MM.1S (cell line): ENCODE measurements around the gene PPP4R1.

Experiments used
- DNase-seq: peaks from one replicate; pipeline ENCODE4 v3.0.0-alpha.2; 2015
- H2AFZ ChIP-seq: fragments of 300-600 bp; sonication (generic); 2 replicates; pipeline ENCODE4 v1.6.0; 2016; ENCODE audit warnings: antibody characterized with exemption, low read length
- H3F3A ChIP-seq: fragments of 300-600 bp; sonication (generic); 2 replicates; pipeline ENCODE4 v1.6.1; 2016; ENCODE audit warnings: mild to moderate bottlenecking, antibody characterized with exemption, low read length, moderate library complexity, mixed read lengths; ENCODE audit not compliant: insufficient read depth
- H3K27ac ChIP-seq: fragments of 300-600 bp; sonication (generic); 2 replicates; pipeline ENCODE4 v1.5.1; 2016; ENCODE audit warnings: mild to moderate bottlenecking, low read length
- H3K27me3 ChIP-seq: fragments of 300-600 bp; sonication (generic); replicated peaks from 2 replicates; pipeline ENCODE4 v1.6.0; 2016; ENCODE audit warnings: low read length; ENCODE audit not compliant: insufficient read depth
- H3K36me3 ChIP-seq: fragments of 300-600 bp; sonication (generic); replicated peaks from 2 replicates; pipeline ENCODE4 v1.6.1; 2016; ENCODE audit warnings: mild to moderate bottlenecking, low read length, mixed read lengths; ENCODE audit not compliant: insufficient read depth
- H3K4me1 ChIP-seq: fragments of 300-600 bp; sonication (generic); 2 replicates; pipeline ENCODE4 v1.6.1; 2016; ENCODE audit warnings: low read length, mixed read lengths
- H3K4me2 ChIP-seq: fragments of 300-600 bp; sonication (generic); 2 replicates; pipeline ENCODE4 v1.6.0; 2016; ENCODE audit warnings: low read depth, low read length
- H3K4me3 ChIP-seq: fragments of 300-600 bp; sonication (generic); 2 replicates; pipeline ENCODE4 v1.5.1; 2016; ENCODE audit warnings: low read length, mixed read lengths
- H3K79me2 ChIP-seq: fragments of 300-600 bp; sonication (generic); 2 replicates; pipeline ENCODE4 v1.6.1; 2016; ENCODE audit warnings: mixed run types, low read length, mixed read lengths
- H3K9ac ChIP-seq: fragments of 300-600 bp; sonication (generic); 2 replicates; pipeline ENCODE4 v1.6.1; 2016; ENCODE audit warnings: low read length, mixed read lengths
- H3K9me2 ChIP-seq: fragments of 300-600 bp; sonication (generic); replicated peaks from 2 replicates; pipeline ENCODE4 v1.6.1; 2016; ENCODE audit warnings: mild to moderate bottlenecking, low read length, mixed read lengths; ENCODE audit not compliant: insufficient read depth
- H3K9me3 ChIP-seq: fragments of 300-600 bp; sonication (generic); replicated peaks from 2 replicates; pipeline ENCODE4 v1.6.1; 2016; ENCODE audit warnings: mild to moderate bottlenecking, low read length, mixed read lengths; ENCODE audit not compliant: insufficient read depth
- H4K20me1 ChIP-seq: fragments of 300-600 bp; sonication (generic); 2 replicates; pipeline ENCODE4 v1.6.1; 2016; ENCODE audit warnings: mild to moderate bottlenecking, low read length, moderate library complexity, mixed read lengths; ENCODE audit not compliant: insufficient read depth
- CTCF ChIP-seq: fragments of 300-600 bp; sonication (generic); IDR thresholded peaks from 2 replicates; pipeline ENCODE4 v1.5.1; 2016; ENCODE audit warnings: antibody characterized with exemption, low read length, mixed read lengths
- EZH2 ChIP-seq: fragments of 300-600 bp; sonication (generic); optimal IDR thresholded peaks from 2 replicates; pipeline ENCODE3; 2017; ENCODE audit warnings: low read depth, mild to moderate bottlenecking, antibody characterized with exemption, low read length, mixed read lengths
- EZH2phosphoT487 ChIP-seq: fragments of 300-600 bp; sonication (generic); IDR thresholded peaks from 2 replicates; pipeline ENCODE4 v1.6.1; 2018; ENCODE audit warnings: antibody characterized with exemption, low read length

PPP4R1 gene

DNA sequence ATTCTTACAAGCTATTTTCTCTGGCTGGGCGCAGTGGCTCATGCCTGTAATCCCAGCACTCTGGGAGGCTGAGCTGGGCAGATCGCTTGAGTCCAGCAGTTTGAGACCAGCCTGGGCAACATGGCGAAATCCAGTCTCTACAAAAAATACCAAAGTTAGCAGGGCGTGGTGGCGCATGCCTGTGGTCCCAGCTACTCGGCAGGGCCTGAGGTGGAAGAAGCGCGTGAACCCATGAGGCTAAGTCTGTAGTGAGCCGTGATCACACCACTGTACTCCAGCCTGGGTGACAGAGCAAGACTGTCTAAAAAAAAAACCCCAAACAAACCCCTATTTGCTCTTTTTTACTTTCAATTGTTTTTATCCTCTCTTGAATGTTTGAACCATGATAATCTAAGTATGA, 37.0 kb downstream of the PPP4R1 start:
- H3K79me2 ChIP-seq, result no peaks in the 10 kb centered on the region
- H3K9me2 ChIP-seq, result no peaks in the 10 kb centered on the region
- DNase-seq, result no peak
- no peak overlapping the region for H3K9ac ChIP-seq
- H3K36me3 ChIP-seq, result peaks cover under 1% of the 10 kb centered on the region
- no peaks in the 10 kb centered on the region for H3K4me1 ChIP-seq
- H3K9me3 ChIP-seq, result no peaks in the 10 kb centered on the region
- H3K27ac ChIP-seq, result no peak overlapping the region
- no peak overlapping the region for H2AFZ ChIP-seq
- H3K27me3 ChIP-seq, result no peaks in the 10 kb centered on the region
- no peak overlapping the region for H3K4me2 ChIP-seq
- no peaks in the 10 kb centered on the region for H4K20me1 ChIP-seq
- TF ChIP-seq EZH2phosphoT487 (no peak), CTCF (no peak), EZH2 (no peak)
- H3K4me3 ChIP-seq, result no peak overlapping the region
- H3F3A ChIP-seq, result no peaks in the 10 kb centered on the region

GRCh38 chr18:9575558-9575957, 38.8 kb downstream of the PPP4R1 start:
- no peaks in the 10 kb centered on the region; the same call in none of the 2 replicates for H3K36me3 ChIP-seq
- DNase-seq, result no peak

DNA sequence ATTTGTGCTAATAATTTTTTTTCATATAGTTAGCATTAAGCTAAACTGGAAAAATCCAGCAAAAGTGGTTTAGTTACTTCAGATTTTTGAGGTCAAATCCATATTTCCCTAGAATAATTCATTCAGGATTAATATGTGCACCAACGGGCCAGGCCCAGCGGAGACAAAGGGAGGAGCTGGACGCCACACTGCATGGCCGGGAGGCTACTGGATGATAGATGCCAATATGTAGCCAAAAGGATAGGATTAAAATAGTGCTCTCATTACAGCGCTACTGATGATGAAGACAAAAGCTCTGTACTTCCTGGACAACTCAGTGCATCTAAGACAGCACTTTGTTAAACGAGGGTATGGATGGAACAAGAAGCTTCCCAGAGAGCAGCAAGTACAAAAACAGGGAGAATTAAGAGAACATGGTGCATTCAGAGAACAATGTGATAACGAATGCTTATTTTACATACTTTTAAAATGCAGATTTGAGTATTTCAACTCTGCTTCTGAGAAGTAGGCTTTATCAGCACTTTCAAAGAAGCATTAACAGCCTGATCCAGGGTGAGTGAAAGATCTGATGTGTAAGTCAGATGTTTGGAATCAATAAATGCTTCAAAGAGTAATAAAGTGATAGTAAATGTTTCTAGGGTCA, 39.8 kb downstream of the PPP4R1 start:
- Histone ChIP-seq H3K9me3 (no peaks in the 10 kb centered on the region), H3K9ac (no peak overlapping the region), H3K9me2 (no peaks in the 10 kb centered on the region), H3K4me1 (no peaks in the 10 kb centered on the region), H3K4me2 (no peak overlapping the region), H3K79me2 (no peaks in the 10 kb centered on the region), H3K27ac (no peak overlapping the region), H3K27me3 (no peaks in the 10 kb centered on the region), H2AFZ (no peak overlapping the region), H3K4me3 (no peak overlapping the region), H4K20me1 (no peaks in the 10 kb centered on the region), H3F3A (no peaks in the 10 kb centered on the region), H3K36me3 (no peaks in the 10 kb centered on the region; the same call in 1 of the 2 replicates)
- TF ChIP-seq CTCF (no peak), EZH2 (no peak), EZH2phosphoT487 (no peak)
- no peak for DNase-seq

More at GRCh38 chr18:9575558-9575957, 38.8 kb downstream of the PPP4R1 start:
- no peaks in the 10 kb centered on the region for H3K9me3 ChIP-seq
- no peaks in the 10 kb centered on the region for H3K27me3 ChIP-seq
- TF ChIP-seq EZH2phosphoT487 (no peak), EZH2 (no peak), CTCF (no peak)
- H3K9ac ChIP-seq, result no peak overlapping the region
- H3K79me2 ChIP-seq, result no peaks in the 10 kb centered on the region
- no peaks in the 10 kb centered on the region for H3K9me2 ChIP-seq
- H3K27ac ChIP-seq, result no peak overlapping the region
- no peak overlapping the region for H3K4me2 ChIP-seq
- H3K4me1 ChIP-seq, result no peaks in the 10 kb centered on the region
- no peaks in the 10 kb centered on the region for H3F3A ChIP-seq
- H3K4me3 ChIP-seq, result no peak overlapping the region
- no peaks in the 10 kb centered on the region for H4K20me1 ChIP-seq
- no peak overlapping the region for H2AFZ ChIP-seq
